Activated CD4-positive, alpha-beta T cell treated with anti-CD3 and anti-CD28 coated beads for 48 hours (primary cell): Measurements from ENCODE around the gene DNPH1.

Source experiments
- DNase-seq: peaks from one replicate; pipeline ENCODE4 v3.0.0-alpha.2; 2020

The DNPH1 gene

GRCh38 chr6:43263314-43264178 is 34.3 kb upstream of the DNPH1 start:
- DNase-seq = peak; percentile 86

GRCh38 chr6:43262780-43263313 is 33.6 kb upstream of the DNPH1 start:
- no peak for DNase-seq

- no peak for DNase-seq
Measured at GRCh38 chr6:43262000-43262779, 32.9 kb upstream of the DNPH1 start.

DNA sequence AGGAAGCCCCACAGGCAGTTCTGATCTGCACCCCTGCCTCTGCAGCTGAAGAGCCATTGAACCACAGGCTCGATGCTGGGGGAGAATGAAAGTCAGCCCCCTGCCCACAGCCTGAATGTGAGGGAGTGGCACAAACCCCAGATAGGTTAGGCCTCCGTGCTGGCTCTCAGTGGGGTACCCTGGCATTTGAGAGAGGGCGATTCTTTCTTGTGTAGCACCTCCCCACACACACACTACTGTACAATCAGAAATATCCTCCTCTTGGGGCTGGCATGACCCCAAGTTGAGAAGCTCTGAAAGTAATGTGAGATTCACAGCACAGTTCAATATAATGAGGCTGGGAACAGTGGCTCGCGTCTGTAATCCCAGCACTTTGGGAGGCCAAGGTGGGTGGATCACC is 31.9 kb upstream of the DNPH1 start:
- no peak for DNase-seq

GRCh38 chr6:43260791-43261190 is 31.5 kb upstream of the DNPH1 start:
- no peak for DNase-seq

GRCh38 chr6:43258807-43259686 is 29.8 kb upstream of the DNPH1 start:
- no peak for DNase-seq

GRCh38 chr6:43258180-43258579 is 28.9 kb upstream of the DNPH1 start:
- DNase-seq = no peak

GRCh38 chr6:43257367-43258145 is 28.3 kb upstream of the DNPH1 start:
- DNase-seq = peak; percentile 25

DNA sequence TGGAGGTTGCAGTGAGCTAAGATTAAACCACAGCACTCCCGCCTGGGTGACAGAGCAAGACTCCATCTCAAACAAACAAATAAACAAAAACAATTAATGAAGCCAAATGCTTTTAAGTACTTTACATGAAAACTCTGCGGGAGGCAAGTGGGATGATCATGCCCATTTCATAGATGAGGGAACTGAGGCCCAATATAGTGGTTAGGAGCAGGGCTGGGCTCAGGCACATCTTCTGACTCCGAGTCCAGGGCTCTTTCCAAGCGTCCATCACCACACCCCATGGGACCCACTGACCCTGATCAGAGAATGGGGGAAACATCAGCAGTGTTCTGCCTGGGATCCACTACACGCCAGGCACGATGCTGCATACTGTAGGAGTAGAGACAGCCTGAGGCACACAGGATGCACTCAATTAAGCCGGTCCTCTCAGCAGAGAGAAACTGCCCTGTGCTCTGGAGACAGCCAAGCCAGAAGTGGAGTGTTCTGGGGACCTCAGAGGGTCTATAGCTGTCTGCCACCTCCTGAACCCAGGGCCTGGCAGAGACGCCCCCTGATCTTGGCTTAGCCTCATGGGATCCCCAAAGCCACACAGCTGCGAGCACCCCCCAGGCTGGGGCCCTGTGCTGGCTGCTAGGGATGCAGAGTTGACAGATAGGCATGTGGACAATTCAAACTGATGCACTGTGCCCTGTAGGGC is 27.5 kb upstream of the DNPH1 start:
- no peak for DNase-seq

DNA sequence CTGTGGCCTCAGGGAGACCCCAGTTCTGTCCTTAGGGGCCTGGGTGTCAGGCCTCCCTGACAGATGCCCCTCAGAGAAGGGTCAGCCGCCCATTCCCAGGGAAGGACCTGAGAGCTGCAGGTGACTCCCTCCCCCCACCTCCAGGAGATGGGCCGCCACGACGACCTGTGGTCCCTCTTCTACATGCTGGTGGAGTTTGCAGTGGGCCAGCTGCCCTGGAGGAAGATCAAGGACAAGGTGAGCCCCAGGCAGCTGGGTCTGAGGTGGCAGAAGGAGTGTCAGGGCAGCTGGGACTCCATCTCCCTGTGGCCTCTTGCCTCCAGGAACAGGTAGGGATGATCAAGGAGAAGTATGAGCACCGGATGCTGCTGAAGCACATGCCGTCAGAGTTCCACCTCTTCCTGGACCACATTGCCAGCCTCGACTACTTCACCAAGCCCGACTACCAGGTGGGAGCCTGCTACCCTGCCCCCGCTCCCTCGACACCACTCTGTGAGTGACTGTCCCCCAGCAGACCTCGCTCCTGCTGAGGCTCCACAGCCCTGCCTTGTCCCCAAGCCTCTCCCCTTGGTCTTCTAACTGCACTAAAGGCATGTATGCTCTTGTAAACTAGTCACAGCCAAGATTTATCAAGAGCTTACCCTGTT is 26.2 kb upstream of the DNPH1 start:
- no peak for DNase-seq

GRCh38 chr6:43254846-43255245 is 25.6 kb upstream of the DNPH1 start:
- no peak for DNase-seq

GRCh38 chr6:43254138-43254817 is 25.0 kb upstream of the DNPH1 start:
- peak; percentile 49 for DNase-seq

- no peak for DNase-seq
Measured at GRCh38 chr6:43253401-43253800, 24.1 kb upstream of the DNPH1 start.

DNA sequence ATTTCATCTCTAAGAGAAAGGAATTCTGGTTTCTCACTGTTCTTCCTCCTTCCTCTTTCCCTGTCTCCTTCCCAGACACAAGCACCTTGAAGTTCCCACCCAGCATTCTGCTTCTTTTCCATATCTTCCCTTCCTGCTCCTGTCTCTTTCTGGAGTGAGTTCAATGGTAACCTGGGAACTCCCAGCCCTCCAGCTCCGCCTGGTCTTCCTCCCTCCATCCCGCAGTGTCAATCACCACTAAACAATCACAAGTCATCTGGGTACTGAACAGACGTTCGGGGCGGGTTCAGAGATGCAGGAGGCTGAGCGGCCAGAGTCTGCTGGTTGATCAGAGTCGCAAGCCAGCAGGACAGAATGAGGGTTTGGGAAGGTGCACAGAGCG is 21.7 kb upstream of the DNPH1 start:
- DNase-seq = peak; percentile 25

DNA sequence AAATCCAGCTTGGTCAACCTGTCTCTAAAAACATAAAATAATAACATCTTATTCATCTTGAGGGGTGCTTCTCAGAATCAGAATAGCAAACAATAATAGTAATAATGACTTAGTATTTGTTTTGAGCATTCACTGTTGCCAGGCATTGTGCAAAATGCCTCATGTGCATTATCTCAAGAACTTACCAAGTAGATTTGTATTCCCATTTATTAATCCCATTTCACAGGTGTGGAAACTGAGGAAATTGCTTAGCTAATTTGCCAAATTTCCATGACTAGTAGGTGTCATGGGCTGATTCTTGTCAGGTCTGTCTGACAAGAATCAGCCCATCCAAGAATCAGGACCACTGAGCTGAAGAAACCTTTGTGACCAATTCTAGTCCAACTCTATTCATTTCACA is 19.5 kb upstream of the DNPH1 start:
- no peak for DNase-seq

DNA sequence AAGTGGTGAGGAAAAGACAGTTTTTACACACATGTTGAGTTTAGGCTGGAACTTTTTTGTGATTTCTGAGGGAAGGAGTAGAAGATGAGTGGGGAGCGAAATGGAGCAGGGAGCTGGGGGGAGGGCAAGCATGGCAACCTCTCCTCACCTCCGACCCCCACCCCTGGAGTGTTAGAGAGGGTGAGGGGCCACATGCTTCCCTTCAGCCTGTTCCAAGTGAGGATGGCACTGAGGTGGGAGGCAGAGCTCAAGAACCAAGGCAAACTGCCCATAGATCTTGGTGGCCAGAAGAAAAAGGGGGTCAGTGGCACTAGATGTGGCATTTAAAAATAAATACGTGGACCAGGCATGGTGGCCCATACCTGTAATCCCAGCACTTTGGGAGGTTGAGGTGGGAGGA is 18.8 kb upstream of the DNPH1 start:
- DNase-seq = no peak

- DNase-seq = peak; percentile 90
Measured at GRCh38 chr6:43247114-43247999, 18.1 kb upstream of the DNPH1 start.

- DNase-seq = no peak
Measured at GRCh38 chr6:43246301-43247113, 17.2 kb upstream of the DNPH1 start.
